ENCODE data around the gene LMX1B. TPM values are rescaled to one million over a fixed set of nuclear protein-coding genes. Genes with fewer than 3 reads are reported as not detected.
A peak's percentile ranks its signal among the peaks of the same experiment; 100 is the strongest.

The LMX1B gene
- total RNA-seq, 1 experiment from 2014 or later = 2.6 TPM

GRCh38 chr9:126722252-126722921 is 108.7 kb downstream of the LMX1B start:
- BruUV-seq (replicated peaks) = no TSS peak
- Histone ChIP-seq H3K9me3 (ENCODE audit: control insufficient read depth, insufficient read depth, low read depth, low read length) (no peaks in the 10 kb centered on the region), H3K4me1 (ENCODE audit: control insufficient read depth, insufficient read depth, low read length) (no peaks in the 10 kb centered on the region), H3K36me3 (ENCODE audit: control insufficient read depth, insufficient read depth, low read length) (no peaks in the 10 kb centered on the region), H3K4me3 (ENCODE audit: low read depth in 2 of 2, low read length in 2 of 2) (peak overlapping the region; percentile 48 to 58), H3K27me3 (ENCODE audit: control insufficient read depth, insufficient read depth, low read length) (no peaks in the 10 kb centered on the region; the same call in 1 of the 2 replicates), H3K27ac (ENCODE audit: low read length) (no peak overlapping the region)
- in situ Hi-C loops (cut with HindIII; ENCODE audit: low pct_unique_long_range_greater_than_20kb, low sequenced_read_pairs) (no loop called here), intact Hi-C loops (cut with micrococcal nuclease; ENCODE audit: unreplicated experiment) (no loop called here)
- TF ChIP-seq POLR2AphosphoS5 (IDR thresholded peaks at IDR 0.05; ENCODE audit: low read depth, low read length) (no peak), SIN3A (IDR thresholded peaks at IDR 0.05; ENCODE audit: borderline replicate concordance, insufficient read depth, low read depth, low read length) (no peak), REST (IDR thresholded peaks at IDR 0.05; ENCODE audit: insufficient read depth in 1 of 2, low read depth in 2 of 2, low read length in 1 of 2) (no peak), TCF7L2 (IDR thresholded peaks at IDR 0.05; ENCODE audit: low read depth, low read length) (no peak)
- TF ChIP-seq, protein P1, sequence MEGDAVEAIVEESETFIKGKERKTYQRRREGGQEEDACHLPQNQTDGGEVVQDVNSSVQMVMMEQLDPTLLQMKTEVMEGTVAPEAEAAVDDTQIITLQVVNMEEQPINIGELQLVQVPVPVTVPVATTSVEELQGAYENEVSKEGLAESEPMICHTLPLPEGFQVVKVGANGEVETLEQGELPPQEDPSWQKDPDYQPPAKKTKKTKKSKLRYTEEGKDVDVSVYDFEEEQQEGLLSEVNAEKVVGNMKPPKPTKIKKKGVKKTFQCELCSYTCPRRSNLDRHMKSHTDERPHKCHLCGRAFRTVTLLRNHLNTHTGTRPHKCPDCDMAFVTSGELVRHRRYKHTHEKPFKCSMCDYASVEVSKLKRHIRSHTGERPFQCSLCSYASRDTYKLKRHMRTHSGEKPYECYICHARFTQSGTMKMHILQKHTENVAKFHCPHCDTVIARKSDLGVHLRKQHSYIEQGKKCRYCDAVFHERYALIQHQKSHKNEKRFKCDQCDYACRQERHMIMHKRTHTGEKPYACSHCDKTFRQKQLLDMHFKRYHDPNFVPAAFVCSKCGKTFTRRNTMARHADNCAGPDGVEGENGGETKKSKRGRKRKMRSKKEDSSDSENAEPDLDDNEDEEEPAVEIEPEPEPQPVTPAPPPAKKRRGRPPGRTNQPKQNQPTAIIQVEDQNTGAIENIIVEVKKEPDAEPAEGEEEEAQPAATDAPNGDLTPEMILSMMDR (IDR thresholded peaks at IDR 0.05) = no peak
- ChIA-PET CTCF (no interaction called here), POLR2A (no interaction called here)
- DNase-seq (ENCODE audit: low read depth, low spot score) = no peak
- ATAC-seq = peak; percentile 95

DNA sequence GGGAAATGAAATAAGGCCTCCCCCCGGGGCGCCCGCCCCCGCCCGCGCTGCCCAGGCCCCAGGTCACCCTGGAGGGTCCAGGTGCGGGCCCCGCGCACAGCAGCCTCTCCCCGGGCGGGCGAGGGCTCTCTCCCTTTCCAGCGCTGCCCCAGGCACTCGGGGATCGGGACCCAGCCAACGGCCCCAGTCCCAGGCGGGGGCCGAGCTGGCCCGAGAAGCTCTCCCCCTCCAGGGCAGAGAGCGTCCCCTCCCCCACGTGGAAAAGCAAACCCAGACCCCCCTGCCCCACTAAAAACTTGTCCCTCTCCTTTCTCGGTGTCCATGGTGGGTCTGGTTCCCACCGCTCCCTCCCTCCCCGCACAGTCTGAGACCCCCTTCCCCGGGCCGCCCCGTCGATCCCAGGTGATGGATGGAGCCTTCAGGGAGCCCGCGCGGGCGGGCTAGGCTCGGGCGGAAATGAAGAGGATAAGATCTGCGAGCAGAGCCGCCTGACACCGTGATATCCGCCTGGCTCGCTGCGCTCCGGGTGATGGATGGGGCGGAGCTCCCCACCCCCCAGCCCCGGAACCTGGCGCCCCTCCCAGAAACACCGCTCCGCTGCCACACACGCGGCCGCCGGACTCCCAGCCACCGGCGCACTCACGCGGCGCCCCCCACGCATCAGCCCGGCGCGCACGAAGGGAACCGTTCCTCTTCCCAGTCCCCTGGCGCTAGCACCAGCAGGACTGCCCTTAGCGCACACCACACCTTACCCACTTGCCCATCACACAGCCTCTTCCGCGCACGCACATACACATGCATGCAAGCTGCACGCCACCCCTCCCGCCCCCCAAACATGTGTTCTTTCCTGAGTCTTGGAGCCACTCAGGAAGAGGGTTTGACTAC is 109.4 kb downstream of the LMX1B start:
- no TSS peak for BruUV-seq (replicated peaks)
- POLR2A ChIA-PET = no interaction called here
- intact Hi-C loops (cut with micrococcal nuclease; ENCODE audit: unreplicated experiment) = no loop called here

More for the DNA sequence above, 109.4 kb downstream of the LMX1B start:
- Histone ChIP-seq H3K27me3 (ENCODE audit: control insufficient read depth, insufficient read depth, low read length) (no peaks in the 10 kb centered on the region; the same call in 1 of the 2 replicates), H3K9me3 (ENCODE audit: control insufficient read depth, insufficient read depth, low read depth, low read length) (no peaks in the 10 kb centered on the region), H3K36me3 (ENCODE audit: control insufficient read depth, insufficient read depth, low read length) (no peaks in the 10 kb centered on the region), H3K4me1 (ENCODE audit: control insufficient read depth, insufficient read depth, low read length) (no peaks in the 10 kb centered on the region), H3K27ac (ENCODE audit: low read length) (no peak overlapping the region), H3K4me3 (ENCODE audit: low read depth in 2 of 2, low read length in 2 of 2) (peak overlapping the region; percentile 48 to 58)
- CTCF ChIA-PET = no interaction called here
- in situ Hi-C loops (cut with HindIII; ENCODE audit: low pct_unique_long_range_greater_than_20kb, low sequenced_read_pairs) = no loop called here
- ATAC-seq (peak; percentile 66), DNase-seq (ENCODE audit: low read depth, low spot score) (no peak)
- TF ChIP-seq TCF7L2 (IDR thresholded peaks at IDR 0.05; ENCODE audit: low read depth, low read length) = no peak
- TF ChIP-seq, protein P1 (IDR thresholded peaks at IDR 0.05) = no peak
- TF ChIP-seq SIN3A (IDR thresholded peaks at IDR 0.05; ENCODE audit: borderline replicate concordance, insufficient read depth, low read depth, low read length) = no peak
- TF ChIP-seq POLR2AphosphoS5 (IDR thresholded peaks at IDR 0.05; ENCODE audit: low read depth, low read length) = no peak
- no peak for TF ChIP-seq REST (IDR thresholded peaks at IDR 0.05; ENCODE audit: insufficient read depth in 1 of 2, low read depth in 2 of 2, low read length in 1 of 2)
